NCI-H345 treated with DMSO at 0.1 percent for 48 hours (cell line): ENCODE results near the gene RAVER1.

Experiments used
- DNase-seq: peaks from one replicate; lab custom pipeline; 2025; ENCODE audit not compliant: unreplicated experiment; lab: John Stamatoyannopoulos, UW

Gene RAVER1

DNA sequence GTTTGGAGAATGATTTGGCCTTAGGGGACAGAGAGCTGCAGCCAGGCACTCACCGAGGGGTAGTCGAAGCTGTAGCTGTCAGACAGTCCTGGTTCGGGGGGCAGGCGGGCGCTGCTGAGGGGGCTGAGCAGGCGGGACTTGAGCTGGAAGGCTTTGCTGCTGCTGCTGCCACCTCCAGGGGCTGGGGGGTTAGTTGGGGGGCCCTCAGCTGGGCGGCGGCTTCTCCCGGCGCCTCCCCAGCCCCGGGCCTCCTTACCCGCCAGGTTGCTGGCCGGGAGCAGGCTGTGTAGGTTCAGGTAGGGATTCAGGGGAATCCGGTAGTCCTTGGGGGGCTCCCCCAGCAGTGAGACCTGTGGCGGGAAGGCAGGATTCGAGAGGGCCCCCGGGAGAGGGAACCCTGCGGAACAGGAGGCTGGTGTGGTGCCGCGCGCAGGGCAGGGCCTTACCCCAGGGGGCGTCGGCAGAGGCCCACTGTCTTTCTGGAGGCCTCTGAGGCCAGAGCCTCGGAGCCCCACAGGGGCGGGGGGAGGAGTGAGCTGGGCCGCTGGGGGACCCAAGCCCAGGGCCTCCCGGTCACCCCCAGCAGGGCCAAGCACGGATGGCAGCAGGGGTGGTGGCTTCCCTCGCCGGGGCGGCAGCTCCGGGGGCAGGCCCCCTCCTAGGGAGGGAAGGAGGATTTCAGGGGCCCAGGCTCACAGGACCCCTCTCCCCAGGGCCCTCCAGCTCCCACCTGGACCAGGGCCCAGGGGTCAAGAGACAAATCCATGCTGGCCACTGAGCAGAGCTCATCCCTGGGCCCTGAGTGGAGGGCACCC lies 12.5 kb downstream of the RAVER1 start:
- no peak for DNase-seq

DNA sequence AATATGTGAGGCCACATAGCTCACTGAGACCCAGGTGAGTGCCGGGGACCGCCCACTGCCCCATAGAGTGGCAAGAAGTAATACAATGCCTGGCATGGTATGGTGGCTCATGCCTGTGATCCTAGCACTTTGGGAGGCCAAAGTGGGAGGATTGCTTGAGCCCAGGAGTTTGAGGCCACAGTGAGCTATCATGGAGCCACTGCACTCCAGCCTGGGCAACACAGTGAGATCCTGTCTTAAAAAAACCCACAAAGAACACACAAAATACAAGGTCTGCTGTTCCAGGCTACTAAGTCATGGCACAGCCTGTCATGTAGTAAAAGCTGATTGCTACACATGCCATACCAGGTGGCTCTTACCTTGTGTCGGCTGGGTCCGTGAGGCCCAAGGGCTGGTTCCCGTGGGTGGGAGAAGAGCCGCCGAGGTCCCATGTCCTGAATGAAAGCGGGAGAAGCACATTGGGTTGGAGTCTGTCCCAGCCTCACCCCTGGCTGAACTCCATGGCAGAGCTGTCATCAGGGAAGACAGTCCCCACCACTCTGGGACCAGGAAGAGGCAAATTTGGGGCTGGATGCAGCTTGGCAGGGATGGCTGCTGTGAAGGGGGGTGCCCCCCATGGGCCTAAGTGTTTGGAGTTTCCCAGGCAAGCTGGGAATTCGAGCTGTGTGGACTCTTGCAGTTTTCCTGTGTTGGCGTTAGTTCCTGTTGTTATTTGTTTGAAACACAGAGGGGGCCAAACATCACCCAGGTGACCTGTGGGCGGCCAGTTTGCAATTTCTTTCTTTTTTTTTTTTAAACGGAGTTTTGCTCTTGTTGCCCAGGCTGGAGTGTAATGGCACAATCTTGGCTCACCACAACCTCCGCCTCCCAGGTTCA lies 14.3 kb downstream of the RAVER1 start:
- no peak for DNase-seq

DNA sequence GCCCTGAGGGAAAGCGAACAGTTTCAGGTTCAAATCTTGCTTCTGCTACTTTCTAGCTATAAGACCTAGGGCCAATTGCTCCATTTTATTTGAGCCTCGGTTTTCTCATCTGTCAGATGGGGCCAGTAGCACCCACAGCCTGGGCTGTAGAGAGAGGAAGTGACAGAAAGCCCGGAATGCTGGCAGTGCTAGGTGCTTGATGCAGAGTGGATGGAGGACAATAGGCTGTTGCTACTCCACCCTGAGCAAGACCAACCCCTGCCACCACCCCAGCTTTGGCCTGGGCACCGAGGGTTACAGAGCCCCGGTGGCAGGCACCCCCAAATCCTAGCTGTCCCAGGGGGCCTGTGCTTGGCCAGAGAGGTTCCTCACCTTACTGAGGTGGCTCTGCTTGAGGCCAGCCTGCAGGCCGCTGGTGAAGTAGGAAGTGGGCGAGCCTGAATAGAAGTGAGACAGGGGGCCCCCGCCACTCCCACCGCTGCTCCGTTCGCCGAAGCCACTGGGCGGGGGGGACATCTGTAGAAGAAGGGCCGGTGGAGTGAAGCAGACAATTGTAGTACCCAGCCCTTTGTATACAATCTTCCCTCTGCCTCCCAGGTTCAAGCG lies 15.4 kb downstream of the RAVER1 start:
- DNase-seq: no peak

DNA sequence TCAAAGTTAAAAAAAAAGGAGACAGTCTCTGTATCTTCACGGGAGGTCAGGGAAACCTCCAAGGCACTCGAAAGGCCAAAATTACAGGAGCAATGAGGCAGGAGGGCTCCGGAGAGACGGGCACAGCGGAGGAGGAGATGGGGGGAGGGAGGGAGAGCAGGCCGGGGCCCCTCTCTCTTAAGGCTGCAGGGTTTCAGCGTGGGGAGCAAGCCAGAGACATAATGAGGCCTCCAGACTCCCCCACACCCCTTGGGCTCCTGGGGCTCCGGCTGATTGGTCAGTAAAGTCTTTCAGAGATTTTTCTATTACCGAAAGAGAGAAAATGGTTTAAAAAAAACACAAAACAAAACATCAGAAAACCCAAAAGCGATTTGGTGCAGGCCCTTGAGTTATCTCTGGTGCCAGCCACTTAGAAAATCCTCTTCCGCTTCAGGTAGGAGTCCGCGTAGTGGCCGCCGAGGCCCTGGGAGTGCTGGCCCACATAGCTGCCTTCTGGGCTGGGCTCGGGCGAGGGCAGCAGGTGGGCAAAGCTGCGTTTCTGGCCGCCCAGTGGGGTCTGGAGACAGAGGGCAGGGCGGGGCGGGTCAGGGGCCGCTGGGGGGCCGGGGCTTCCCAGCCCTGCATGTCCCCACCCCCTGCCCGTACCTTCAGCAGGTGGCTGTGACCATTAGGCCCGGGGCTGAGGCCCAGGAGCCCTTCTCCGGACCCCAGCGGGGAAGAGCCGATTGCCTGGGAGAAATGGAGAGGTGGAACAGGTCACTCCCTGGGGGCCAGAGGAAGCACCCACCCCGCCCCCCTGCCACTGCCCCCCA lies 16.1 kb downstream of the RAVER1 start:
- DNase-seq: no peak

DNA sequence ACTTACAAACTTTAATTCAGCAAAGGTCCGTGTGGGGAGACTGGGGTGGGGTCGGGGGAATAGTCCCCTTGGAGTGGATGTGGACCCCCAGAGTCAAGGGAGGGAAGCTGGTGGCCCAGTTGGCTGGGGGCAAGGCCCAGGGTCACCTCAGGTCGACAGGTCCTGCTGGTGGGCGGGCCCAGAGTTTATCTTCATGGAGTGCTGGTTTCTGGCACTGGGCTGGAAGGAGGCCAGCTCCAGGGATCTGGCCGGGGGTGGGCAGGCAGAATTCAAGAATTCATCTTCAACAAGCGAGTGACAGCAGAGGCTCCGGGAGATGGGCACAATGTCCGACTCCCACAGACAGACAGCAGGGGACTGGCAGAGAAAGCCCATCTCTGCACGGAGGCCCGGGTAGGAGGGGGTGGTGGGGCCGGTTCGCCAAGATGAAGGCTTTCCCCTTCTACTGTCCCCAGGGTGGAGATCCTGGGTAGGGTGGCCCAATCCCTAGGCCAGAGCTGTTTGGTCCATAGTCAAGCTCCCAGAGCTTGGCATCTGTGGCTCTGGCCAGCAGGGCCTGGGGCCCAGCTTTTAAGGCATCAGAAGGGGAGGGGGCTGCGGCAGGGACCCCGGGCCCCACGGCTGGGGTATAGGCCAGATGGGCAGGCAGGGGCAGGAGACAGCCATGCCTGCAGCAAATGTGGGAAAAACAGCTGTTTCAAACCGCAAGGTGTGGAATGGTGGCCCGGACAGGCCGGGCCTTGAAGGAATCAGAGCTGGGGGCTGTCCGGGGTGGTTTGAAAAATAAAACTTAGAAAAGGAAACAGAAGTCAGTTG lies 16.9 kb downstream of the RAVER1 start:
- no peak for DNase-seq

DNA sequence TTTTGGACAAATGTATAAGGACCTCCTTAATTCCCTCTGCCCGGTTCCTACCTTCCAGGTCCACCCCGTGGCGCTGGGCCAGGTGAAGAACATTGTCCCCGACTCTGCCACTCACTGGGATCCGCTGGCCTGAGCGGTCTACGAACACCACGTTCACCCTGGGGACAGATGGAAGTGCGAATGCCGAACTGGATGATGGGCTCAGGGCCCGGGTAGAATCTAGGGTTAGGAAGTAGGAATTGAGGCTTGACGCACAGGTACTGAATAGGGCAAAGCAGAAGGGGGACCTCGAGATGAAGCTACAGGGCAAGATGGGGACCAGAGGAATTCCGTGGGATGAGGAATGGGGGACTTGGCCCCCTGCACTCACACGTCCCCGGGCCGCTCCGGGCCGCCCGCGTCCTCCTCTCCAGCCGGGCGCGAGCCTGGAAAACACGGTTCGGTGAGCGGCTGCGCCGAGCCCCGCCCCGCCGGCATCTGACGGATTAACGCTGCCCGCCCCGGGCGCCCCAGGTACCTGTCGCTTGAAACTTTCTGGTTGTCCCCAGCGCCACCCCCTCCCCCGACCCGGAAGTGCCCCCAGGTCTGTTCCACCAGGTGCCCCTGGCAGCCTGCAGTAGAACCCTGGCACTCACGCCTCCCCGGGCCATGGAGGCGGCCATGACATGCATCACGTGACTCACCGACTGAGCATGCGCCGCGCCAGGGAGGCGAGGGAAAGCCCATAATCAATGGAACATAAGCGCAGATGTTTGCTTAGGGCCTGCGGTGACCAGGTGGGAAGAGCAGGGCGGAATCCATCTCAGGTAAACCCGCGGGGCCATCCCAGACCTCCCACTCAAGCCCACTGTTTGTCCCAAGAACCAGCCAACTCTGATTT lies 17.8 kb downstream of the RAVER1 start, which contains the start of gene FDX2:
Gene FDX2 (minus strand): TSS at position 681 of the 880 bp plus-strand sequence. CDS start 19 bp downstream, at position 662.
- DNase-seq: peak; percentile 88

DNA sequence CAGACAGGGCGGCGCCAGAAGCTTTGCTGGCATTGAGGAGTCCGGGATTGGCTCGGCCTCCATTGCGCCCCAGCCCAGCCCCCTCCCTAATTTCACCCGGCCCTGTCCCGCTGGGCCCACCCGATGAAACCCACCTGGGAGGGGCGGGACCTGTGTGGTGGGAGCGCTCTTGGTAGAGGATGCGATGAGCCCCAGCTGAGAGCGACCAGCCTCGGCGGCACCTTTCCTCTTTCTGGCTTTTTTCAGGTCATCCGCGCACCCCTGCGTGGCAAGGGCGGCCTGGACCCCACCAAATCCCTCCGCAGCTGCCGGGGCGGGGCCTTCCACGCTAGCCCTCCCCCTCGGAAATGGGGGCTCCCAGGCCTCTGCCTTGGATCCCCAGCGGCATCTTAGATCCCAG lies 23.9 kb downstream of the RAVER1 start, which contains the start of gene ZGLP1:
Gene ZGLP1 (minus strand): TSS at position 393 of the 400 bp plus-strand sequence.
- no peak for DNase-seq

DNA sequence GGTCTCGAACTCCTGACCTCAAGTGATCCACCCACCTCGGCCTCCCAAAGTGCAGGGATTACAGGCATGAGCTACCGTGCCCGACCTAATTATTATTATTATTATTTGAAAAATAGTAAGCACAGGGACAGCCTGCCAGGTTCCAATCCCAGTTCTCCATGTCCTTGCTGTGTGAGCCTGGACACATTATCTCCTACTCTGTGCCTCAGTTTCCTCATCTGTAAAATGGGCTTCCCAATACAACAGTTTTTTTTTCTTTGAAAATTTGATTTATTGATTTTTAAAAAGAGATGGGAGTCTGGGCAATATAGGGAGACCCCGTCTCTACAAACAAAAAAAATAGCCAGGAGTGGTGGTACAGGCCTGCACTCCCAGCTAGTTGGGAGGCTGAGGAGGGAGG lies 27.0 kb downstream of the RAVER1 start:
- no peak for DNase-seq

DNA sequence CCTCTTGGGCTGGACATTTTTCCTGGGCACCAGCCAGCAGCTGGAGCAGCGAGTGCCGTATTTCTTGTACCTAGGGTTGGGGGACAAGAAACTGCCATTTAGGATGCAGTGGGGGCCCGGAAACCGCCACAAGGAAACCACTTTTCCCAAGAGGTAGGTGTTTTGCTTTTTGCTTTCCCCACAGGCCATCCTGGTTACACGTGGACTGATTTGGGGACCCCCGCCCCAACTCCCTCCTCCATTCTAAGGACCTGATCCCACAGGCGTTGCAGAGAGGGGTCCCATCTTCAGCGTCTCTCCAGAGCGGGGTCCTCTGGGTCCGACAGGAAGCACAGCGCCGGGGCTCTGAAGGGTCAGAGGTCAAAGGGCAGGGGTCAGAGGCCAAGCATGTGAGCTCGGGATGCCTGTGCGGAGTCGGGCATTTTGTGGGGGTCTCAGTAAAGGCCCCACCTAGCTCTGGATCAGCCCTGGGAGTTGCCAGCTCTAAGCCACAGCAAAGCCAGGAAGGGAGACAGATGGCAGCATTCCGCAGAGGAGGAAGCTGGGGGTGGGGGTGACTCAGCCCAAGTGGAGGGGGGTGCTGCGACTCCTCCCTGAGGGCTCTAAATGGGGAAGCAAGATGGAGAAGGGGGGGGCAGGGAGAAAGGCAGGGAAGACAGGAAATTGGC lies 28.1 kb downstream of the RAVER1 start:
- no peak for DNase-seq

DNA sequence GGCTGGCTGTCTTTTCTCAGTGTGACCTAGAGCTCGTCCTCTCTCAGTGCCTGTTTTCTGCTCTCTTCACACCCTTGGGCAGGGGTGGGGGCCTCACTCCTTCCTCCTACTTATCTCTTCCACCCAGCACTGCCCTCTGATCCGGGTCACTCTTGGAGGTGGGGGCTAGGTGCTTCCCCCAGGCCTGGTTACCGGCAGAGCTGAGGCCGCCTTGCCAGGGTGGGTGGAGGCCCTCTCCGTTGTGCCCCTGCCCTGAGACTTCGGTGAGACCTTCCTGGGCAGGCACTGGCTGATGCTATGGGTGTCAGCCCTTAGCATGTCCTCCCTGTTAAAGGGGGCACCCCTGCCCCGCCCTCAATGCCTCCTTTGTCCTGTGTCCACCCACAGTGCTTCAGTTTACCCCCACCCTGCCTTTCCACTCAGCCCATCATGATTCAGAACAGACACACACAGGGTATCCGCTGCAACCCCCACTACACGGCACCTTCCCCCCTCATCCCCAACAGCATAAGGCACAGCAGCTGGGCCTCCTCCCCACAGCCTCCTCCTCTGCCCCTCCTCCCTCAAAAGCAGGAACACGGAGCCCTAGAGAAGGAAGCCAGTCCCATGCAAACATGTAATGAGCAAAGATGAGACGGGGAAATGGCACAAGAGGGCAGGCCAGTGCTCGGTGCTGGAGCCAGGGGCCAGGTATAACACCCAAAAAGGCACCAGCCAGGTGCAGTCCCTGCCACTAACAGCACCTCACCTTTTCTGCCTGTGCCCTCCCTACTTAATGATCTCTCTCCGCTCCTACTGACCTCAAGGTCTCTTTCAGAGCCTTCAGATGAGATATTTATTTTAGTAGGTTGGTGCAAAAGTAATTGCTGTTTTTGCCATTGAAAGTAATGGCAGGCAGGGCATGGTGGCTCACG lies 33.5 kb downstream of the RAVER1 start:
- DNase-seq: no peak

DNA sequence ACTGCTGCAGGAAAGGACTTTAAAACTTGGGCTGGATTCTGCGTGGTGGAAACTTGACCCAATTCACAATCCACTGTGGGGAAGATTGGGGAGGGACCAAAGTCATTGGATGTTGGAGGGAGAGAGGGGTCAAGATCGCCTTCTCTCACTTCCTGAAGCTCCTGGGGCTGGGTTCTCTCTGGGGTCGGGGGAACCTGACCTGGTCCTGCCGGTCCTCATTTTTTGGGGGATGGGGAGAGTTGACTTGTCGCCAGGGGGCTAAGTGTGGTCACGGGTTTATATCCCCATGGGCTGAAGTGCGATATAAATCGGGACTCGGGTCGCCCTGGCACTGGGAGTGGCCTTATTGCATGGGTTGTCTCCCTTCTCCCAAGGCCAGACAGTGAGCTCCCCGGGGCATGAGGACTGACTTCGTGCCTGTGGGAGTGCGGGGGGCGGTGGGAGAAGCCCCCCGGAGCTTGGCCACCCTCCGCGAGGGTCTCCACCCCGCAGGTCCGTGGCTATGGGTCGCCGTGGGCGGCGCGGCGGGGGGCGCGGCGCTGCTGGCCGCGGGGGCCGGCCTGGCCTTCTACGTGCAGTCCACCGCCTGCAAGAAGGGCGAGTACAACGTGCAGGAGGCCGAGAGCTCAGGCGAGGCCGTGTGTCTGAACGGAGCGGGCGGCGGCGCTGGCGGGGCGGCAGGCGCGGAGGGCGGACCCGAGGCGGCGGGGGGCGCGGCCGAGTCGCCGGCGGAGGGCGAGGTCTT lies 37.3 kb downstream of the RAVER1 start:
- no peak for DNase-seq

DNA sequence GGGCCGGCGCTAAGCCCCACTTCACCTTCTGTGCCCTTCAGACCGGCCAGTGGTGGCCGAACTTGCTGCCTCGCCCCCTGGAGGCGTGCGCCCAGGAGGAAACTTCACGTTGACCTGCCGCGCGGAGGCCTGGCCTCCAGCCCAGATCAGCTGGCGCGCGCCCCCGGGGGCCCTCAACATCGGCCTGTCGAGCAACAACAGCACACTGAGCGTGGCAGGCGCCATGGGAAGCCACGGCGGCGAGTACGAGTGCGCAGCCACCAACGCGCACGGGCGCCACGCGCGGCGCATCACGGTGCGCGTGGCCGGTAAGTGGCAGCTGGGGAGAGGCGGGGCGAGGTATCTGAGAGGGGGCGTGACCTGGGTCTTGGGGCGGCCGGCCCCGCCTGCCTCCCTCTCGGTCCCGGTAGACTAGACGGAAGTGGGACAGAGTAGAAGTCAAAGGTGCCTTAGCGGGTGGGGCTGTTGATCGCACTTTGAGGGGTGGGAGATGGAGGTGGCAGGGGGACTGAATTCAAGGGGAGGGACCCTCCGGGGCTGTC lies 38.0 kb downstream of the RAVER1 start:
- no peak for DNase-seq

DNA sequence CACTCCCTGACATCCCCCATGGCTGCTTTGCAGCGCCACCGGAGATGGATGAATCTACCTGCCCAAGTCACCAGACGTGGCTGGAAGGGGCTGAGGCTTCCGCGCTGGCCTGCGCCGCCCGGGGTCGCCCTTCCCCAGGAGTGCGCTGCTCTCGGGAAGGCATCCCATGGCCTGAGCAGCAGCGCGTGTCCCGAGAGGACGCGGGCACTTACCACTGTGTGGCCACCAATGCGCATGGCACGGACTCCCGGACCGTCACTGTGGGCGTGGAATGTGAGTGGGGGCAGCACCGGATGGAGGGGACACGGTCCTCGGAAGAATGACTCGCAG lies 39.0 kb downstream of the RAVER1 start:
- no peak for DNase-seq

DNA sequence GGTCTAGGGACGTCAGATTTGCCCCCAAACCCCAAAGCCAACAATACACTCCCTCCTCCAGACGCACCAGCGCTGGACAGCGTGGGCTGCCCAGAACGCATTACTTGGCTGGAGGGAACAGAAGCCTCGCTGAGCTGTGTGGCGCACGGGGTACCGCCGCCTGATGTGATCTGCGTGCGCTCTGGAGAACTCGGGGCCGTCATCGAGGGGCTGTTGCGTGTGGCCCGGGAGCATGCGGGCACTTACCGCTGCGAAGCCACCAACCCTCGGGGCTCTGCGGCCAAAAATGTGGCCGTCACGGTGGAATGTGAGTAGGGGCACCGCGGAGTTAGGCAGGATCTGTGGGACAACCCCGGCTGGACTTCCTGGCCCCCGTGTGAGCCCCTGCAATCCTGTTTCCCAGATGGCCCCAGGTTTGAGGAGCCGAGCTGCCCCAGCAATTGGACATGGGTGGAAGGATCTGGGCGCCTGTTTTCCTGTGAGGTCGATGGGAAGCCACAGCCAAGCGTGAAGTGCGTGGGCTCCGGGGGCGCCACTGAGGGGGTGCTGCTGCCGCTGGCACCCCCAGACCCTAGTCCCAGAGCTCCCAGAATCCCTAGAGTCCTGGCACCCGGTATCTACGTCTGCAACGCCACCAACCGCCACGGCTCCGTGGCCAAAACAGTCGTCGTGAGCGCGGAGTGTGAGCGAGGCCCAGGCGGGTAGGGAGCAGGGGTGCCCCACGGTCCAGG lies 39.5 kb downstream of the RAVER1 start:
- no peak for DNase-seq

DNA sequence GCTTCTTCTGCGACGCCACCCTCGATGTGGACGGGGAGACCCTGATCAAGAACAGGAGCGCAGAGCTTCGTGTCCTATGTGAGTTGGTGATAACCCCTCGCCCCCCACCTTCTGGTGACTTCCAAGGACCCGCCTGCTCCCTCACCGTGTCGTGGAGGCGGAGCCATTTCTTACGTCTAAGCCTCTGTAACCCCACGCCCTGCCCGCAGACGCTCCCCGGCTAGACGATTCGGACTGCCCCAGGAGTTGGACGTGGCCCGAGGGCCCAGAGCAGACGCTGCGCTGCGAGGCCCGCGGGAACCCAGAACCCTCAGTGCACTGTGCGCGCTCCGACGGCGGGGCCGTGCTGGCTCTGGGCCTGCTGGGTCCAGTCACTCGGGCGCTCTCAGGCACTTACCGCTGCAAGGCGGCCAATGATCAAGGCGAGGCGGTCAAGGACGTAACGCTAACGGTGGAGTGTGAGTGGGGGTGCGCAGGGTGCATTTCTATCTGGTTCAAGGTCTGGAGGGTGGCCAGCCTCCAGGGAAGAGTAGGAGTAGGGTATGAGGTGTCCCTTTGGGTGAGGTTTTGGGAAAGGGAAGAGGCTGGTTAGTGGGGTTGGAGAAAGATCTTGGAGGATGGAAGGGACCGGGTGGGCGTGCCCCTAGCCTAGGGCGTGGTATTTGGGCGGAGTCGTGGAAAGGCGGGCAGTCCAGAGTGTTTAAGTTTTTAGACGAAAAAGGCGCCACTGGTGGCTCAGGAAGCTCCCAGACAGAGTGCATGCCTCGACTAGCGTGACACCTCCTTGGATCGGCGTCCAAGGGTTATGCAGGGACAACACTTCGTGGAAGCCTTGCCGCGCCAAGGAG lies 40.3 kb downstream of the RAVER1 start:
- no peak for DNase-seq
